Progenitor cell of endocrine pancreas (in vitro differentiated cells): ENCODE data around the gene AP3B1. TPM values are rescaled to one million over a fixed set of nuclear protein-coding genes. Genes with fewer than 3 reads are reported as not detected.

Experiments used
- DNase-seq: peaks from one replicate; pipeline ENCODE4 v3.0.0; 2021; ENCODE audit warnings: low spot score; ENCODE audit not compliant: unreplicated experiment
- H3K27ac Mint-ChIP-seq: 2 replicates; pipeline ENCODE4 v1.8.0; 2021; ENCODE audit warnings: mild to moderate bottlenecking, moderate library complexity, mixed read lengths
- H3K27me3 Mint-ChIP-seq: 2 replicates; pipeline ENCODE4 v1.8.0; 2021; ENCODE audit warnings: mixed read lengths
- H3K36me3 Mint-ChIP-seq: 2 replicates; pipeline ENCODE4 v1.8.0; 2022; ENCODE audit warnings: mixed read lengths; ENCODE audit not compliant: insufficient read depth
- H3K4me1 Mint-ChIP-seq: 2 replicates; pipeline ENCODE4 v1.8.0; 2021; ENCODE audit warnings: low read depth, mixed read lengths
- H3K4me3 Mint-ChIP-seq: 2 replicates; pipeline ENCODE4 v1.8.0; 2021; ENCODE audit warnings: low read depth, mild to moderate bottlenecking, moderate library complexity, mixed read lengths
- H3K9me3 Mint-ChIP-seq: 2 replicates; pipeline ENCODE4 v1.8.0; 2021; ENCODE audit warnings: low read depth, mixed read lengths
- CTCF ChIP-seq: fragments of 200-600 bp; sonication (generic); IDR thresholded peaks from one replicate; pipeline ENCODE4 v1.5.0; 2021; ENCODE audit warnings: antibody characterized with exemption, mild to moderate bottlenecking; ENCODE audit not compliant: unreplicated experiment
- total RNA-seq: library from RNA; stranded (reverse); gene quantifications from 2 replicates; pipeline ENCODE4 v1.2.1, GENCODE V29; 2021

Gene AP3B1
- total RNA-seq, 1 donor from 2014 or later = 50.9 TPM

- peaks cover 23% of the 10 kb centered on the region for H3K4me1 Mint-ChIP-seq
- H3K27ac Mint-ChIP-seq = peak overlapping the region; percentile 12
- H3K36me3 Mint-ChIP-seq = peaks cover 6% of the 10 kb centered on the region
- no peaks in the 10 kb centered on the region for H3K27me3 Mint-ChIP-seq
- H3K4me3 Mint-ChIP-seq = no peak overlapping the region
- no peak for TF ChIP-seq CTCF
- no peak for DNase-seq
- H3K9me3 Mint-ChIP-seq = no peaks in the 10 kb centered on the region
Measured at GRCh38 chr5:77999399-77999798, 295.1 kb downstream of the AP3B1 start.

- no peak for DNase-seq
- Mint-ChIP-seq H3K27me3 (no peaks in the 10 kb centered on the region), H3K9me3 (no peaks in the 10 kb centered on the region), H3K36me3 (peaks cover 6% of the 10 kb centered on the region), H3K27ac (no peak overlapping the region), H3K4me3 (no peak overlapping the region), H3K4me1 (peaks cover 15% of the 10 kb centered on the region)
- no peak for TF ChIP-seq CTCF
Measured at GRCh38 chr5:77996943-77997342, 297.6 kb downstream of the AP3B1 start.

GRCh38 chr5:77995793-77996409 lies 298.6 kb downstream of the AP3B1 start:
- H3K27me3 Mint-ChIP-seq = no peaks in the 10 kb centered on the region
- no peak overlapping the region for H3K4me3 Mint-ChIP-seq

GRCh38 chr5:77994943-77995342 lies 299.6 kb downstream of the AP3B1 start:
- peaks cover 6% of the 10 kb centered on the region for H3K36me3 Mint-ChIP-seq
- no peaks in the 10 kb centered on the region for H3K9me3 Mint-ChIP-seq
- TF ChIP-seq CTCF = no peak
- H3K27ac Mint-ChIP-seq = no peak overlapping the region
- no peaks in the 10 kb centered on the region for H3K27me3 Mint-ChIP-seq
- DNase-seq = no peak
- peaks cover 15% of the 10 kb centered on the region for H3K4me1 Mint-ChIP-seq
- no peak overlapping the region for H3K4me3 Mint-ChIP-seq

More at GRCh38 chr5:77995793-77996409, 298.6 kb downstream of the AP3B1 start:
- no peaks in the 10 kb centered on the region for H3K9me3 Mint-ChIP-seq
- no peak for DNase-seq
- no peak for TF ChIP-seq CTCF
- H3K36me3 Mint-ChIP-seq = peaks cover 6% of the 10 kb centered on the region
- H3K4me1 Mint-ChIP-seq = peaks cover 15% of the 10 kb centered on the region
- no peak overlapping the region for H3K27ac Mint-ChIP-seq

- TF ChIP-seq CTCF = no peak
- Mint-ChIP-seq H3K9me3 (no peaks in the 10 kb centered on the region), H3K27me3 (no peaks in the 10 kb centered on the region), H3K27ac (no peak overlapping the region), H3K4me3 (no peak overlapping the region), H3K4me1 (peaks cover 8% of the 10 kb centered on the region), H3K36me3 (peaks cover 6% of the 10 kb centered on the region)
- no peak for DNase-seq
Measured at GRCh38 chr5:77993855-77994318, 300.6 kb downstream of the AP3B1 start.
